NCI-H2029 (cell line): ENCODE results near the gene NEK11.

Experiments
- DNase-seq: peaks from one replicate; lab custom pipeline; 2025; lab: John Stamatoyannopoulos, UW

NEK11 gene

DNA sequence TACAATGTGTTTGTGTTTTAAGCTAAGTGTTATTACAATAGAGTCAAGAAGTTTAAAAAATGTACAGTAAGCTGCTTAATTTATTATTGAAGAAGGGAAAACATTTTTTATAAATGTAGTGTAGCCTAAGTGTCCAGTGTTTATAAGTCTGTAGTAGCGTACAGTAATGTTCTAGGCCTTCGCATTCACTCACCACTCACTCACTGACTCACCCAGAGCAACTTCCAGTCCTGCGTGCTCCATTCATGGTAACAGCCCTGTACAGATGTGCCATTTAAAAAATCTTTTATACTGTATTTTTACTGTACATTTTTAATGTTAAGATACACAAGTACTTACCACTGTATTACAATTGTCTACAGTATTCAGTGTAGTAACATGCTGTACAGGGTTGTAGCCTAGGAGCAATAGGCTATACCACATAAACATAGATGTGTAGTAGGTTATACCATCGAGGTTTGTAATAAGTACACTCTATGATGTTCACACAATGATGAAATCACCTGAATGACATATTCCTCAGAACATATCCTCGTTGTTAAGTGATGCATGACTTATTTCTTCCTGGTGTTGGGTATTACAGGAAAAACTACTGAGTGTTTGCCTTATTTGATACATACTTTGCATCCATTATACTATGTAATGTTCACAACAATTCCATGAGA, 198.3 kb downstream of the NEK11 start:
- no peak for DNase-seq

DNA sequence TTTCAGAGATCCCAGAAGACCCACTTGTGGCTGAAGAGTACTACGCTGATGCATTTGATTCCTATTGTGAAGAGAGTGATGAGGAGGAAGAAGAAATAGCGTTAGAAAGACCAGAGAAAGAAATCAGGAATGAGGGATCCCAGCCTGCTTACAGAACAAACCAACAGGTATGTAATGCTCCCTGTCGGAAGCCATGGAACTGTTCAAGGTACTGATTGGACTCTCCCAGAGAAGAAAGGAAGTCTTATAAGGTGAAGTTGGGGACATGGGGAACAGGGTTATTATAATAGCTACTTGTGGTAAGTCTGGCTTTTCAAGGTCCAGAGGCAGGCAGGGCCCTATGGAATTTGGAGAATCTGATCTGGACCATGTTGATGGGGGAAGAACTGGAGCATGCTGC, 201.8 kb downstream of the NEK11 start:
- no peak for DNase-seq

DNA sequence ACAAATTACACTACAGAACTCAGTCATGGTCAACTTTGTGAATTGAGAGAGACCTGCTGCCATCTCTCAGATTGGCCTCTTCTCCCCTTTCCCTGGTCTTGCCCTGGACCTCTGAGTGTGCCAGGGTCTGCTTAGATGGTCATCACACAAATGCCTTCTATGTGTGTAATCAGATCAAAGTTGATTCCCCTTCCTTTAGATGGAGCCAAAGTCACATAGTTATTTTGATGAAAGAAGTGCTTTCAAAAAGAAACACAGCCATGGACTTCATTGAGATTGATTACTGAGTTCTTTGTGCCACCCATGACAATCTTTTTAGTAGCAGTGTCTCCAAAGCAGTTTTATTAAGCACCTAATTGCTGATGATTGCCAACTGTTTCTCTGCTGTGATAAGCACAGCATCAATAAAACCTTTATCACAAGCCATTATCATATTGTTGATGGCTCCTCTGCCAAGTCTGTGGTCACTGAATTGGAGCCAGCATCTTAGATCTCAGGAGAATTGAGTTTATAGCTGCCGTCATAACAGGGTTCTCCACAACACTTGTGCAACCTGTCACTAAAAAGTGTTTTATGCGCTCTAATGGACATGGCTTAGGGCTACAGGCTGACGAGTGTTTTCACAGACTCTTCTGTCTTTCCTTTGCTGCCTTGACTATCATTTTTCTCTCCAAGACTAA, 205.2 kb downstream of the NEK11 start:
- no peak for DNase-seq

DNA sequence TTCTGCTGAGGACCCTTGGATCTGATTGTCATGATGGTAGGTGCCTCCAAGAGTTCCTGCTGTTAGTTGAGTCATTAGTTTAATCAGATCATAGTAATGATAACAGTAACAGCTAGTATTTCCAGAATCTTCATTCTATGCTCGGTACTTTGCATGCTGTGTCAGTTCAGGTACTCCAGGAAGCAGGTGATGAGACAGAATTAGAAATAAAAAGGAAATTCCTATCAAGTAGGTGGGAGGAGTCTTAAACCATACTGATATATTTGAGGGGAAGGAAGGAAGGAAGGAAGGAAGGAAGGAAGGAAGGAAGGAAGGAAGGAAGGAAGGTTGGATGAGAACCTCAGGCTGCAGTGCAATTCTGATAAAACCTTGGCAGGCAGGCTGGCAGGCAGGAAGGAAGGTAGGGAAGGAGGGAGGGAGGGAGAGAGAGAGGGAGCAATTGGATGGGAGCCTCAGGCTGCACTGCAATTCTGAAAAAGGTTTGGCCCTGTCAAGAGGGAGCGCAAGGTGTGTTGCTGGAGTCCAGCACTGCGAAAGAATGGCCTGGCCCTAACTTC, 206.1 kb downstream of the NEK11 start:
- DNase-seq, result no peak

DNA sequence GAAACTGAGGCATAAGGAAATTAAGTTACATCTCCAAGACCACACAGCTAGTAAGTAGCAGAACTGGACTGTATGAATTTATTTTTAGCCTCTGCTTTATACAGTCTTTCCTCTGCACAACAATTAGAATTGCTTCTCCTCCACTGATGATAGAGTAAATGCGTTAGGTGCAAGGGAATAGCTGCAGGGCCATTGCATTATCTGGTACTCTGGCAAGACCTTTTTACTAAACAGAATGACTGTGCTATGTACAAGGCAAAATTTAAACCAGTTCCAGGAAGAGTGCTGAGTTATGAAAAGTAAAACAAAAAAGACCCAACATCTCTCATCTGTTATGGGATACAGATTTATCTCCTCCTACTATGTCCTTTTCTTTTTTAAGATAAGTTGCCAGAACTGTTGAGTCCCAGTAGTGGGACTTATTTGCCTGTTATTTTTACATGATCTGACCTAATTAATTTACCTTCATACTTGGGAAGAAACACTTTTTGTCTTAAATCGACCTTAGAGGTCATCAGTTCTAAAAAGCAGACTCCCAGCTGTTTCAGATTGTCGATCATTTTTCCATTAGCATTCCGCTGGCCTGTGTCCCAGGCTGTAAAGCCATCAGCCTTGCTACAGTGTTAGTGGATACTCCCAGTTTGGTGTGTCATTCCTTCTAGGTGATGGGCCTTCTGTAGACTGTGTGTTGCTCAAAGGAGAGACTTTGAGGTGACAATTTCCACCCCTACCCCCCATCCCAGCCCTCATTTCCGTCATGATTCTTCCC, 207.4 kb downstream of the NEK11 start:
- DNase-seq, result no peak

DNA sequence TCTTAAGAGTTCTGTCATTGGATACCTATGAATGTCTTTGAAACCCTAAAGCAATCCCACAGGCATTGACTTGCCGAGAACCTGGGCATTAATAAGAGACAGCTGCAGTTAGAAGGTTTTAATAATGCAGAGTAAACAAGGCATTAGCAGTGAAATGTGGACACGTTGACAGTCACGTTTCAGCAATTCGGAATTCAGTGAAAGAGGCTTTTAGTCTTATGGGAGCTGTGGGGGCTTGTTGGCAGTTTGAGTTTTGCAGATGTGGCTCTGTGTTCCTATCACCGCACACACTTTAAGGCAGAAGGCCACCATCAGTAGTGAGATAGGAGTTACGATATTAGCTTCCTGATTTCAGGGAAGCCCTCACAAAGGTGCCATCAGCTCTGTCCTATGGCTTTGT, 209.7 kb downstream of the NEK11 start:
- no peak for DNase-seq

DNA sequence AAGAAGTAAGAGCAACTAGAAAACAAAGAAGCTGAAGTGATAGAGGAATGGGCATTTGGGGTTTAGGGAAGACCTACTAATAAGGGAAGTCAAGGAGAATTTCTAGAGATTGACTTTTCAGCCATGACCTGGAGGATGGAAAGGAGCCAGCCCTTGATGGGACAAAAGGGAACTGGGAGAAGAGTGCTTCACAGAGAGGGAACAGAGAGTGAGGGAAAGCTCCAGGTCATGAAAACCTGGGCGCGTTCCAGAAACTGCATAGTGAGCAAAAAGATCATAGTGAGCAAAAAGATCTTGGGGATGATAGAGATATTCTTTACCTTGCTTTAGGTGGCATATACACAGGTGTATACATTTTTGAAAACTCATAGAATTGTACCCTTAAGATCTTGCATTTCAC, 211.8 kb downstream of the NEK11 start:
- no peak for DNase-seq

DNA sequence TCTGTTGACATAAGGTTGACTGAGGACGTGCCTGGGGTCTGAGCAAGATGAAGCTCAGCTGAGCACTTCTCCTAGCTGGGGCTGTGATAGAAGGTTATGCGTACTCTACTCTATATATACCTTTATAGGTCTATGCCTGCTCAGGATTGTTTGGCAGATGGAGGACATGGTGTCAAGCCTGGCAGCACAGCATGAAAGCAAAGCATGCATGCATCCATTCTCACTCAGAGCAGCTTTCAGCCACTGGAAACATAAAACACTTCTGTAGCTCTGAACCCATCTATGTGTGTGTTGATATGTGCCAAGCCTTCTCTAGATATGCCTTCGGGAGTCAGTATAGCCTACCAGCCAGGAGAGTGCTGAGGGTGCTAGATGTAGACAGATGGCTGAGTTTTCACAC, 212.6 kb downstream of the NEK11 start:
- no peak for DNase-seq

DNA sequence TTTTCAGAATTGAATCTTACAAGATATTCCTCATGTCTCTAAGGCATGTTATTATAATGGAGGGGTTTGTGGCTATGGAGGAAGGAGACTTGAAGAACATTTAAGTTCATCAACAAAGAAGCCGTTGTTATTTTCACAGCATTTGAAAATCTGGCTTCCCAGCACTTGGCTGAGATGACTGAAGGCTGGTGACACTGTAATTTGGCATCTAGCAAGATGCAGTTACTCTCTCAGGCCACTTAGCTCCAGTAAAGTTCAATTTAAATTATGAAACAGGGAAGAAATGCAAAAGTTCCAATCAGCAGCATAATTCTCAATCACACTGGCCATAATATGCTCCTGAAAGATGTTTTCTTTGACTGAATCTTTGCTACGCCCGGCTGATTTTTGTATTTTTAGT, 215.5 kb downstream of the NEK11 start:
- DNase-seq, result no peak

DNA sequence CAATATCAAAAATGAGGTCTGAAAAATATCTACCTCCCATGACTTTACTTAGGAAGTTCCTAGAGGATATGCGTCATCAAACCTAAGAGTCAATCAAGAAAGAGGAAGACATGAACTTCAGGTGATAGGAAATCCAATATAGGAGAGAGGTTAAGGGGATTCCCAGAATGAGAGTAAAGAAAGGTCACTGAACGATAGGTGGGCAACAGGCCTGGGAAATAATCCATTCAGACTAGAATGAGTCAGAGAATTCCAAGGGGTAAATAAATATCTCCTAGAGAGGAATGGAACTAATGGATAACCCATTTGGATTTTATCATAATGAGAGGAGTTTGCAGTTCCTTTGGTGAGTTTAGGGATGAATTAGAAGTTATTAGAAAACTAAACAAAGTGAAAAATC, 223.8 kb downstream of the NEK11 start:
- DNase-seq, result no peak

DNA sequence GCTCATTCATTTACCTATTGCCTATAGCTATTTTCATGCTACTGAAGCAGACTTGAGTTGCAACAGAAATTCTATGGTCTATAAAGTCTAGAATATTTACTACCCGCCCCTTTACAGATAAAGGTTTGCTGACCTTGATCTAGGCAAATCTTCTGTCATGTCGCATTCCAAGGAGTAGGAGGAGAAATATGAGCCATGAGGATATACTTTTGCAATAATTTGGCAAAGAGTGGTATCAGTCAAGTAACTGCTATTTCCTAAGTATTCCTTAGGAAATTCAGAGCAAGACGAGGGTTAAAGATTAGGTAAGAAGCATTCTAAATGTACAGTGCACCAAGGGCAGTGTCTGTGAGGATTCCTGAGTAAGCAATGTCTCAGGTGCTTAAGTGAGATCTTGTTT, 233.8 kb downstream of the NEK11 start:
- DNase-seq, result no peak

DNA sequence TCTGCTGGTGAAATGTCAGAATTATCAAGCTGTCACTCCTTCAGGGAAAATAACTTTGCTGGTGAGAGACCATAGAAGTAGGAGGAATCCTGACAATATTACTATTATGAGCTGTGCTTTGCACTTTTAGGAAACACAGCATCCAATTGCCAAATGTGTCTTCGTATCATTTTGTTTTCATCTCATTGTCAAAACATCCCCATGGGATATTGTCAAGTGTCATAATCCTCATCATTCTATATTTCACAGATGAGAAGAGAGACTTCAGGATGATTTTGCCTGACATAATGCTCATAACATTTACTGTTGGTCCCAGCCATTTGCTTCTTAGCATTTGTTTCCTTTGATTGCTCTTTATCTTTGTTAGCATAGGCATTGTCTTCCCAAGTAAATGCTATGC, 234.4 kb downstream of the NEK11 start:
- DNase-seq, result no peak

DNA sequence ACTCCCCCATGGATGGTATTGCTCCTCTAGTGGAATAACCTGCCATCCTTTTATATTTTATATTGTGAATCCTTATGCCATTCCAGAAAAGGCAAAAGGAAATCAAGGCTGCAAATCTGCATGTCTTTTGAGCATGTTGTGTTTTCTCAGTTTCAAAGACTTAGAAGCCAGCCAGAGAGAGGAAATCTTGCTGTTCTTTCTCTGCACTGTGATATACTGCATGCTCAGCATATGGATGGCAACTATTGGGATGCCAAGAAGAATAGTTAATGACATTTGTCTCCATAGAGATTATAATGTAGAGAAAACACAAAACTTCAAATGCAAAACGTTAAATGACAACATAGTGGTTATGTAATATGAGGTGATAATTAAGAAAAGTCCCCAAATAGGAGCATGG, 248.9 kb downstream of the NEK11 start:
- DNase-seq, result no peak

DNA sequence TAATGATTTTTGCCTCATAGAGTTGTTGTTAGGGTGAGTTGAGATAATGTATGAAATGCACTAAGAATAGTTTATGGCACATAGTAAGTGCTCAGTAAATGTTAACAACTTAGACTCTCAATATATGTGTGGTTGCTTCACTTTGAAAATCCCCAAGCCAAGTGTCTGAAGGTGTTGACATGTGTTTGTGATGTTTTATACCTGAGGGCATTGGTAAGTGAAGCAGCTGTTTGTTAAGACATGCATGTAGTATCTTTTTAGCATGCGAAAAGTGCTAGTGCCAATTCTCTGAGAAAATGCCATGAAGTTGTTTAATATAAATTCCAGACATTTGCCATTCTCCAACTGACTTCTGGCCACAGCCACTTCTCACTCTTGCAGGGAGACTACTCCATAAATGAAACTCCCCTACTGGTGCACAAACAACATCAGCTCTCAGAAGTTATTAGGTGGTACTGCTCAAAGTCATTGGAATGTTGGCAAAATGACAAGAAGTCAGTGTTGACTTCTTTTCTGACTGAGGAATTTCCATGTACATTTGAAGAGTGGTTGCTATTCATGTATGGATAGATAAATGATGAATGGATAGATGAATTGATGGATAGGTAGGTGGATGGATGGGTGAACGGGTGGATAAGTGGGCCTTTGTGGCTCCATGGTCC, 251.3 kb downstream of the NEK11 start:
- DNase-seq, result no peak

DNA sequence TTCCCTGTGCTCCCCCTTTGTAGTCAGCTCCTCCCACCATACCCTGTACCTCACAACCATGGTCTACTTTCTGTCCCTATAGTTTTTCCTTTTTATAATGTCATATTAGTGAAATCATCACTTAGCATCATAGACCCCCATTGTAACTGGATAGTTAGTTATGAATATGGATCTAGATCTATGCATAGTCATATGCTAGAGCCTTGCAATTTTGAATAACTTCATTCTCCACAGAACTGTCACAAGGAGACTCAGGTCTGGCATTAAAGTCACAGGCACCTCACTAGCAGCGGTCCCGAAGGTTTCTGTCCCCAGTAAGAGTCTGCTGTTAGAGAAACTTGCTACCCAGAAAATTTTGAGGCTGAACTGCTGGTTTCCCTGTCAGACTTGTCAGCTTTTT, 252.9 kb downstream of the NEK11 start:
- DNase-seq, result no peak

DNA sequence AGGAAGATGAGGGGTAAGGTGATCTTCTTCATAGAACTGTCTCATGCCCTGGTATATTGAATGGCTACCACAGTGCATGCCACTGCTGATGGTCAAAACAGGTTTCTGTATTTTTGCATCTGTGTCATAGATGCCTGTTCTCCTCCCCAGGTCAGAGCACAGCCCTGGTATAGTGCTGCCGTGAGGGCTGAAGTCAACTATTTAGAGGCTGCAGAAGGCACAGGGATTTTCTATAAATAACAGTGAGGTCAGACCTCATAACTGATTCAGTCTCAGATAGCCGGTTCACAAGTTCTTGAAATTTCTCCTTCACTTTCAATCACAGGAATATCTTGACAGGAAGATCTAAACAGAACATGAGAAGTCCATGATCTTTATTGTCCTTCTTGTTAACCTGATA, 255.7 kb downstream of the NEK11 start:
- no peak for DNase-seq

DNA sequence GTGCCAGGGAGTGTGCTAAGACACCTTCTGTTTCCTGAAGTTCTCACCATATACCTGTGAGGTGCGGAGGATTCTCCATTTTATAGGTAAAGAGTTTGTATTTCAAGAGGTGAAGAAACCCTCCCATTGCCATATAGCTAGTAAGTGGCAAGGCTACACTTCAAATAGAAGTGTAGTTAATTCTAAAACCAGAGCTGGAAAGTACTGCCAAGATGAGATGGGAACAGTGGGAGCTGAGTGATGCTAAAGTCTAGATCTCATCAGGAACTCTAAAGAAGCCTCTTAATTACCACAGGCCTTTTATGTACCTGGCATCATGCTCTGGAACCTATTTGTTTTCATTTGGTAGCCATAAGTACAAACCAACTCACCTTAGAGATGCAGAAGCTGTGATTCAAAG, 256.3 kb downstream of the NEK11 start:
- no peak for DNase-seq

DNA sequence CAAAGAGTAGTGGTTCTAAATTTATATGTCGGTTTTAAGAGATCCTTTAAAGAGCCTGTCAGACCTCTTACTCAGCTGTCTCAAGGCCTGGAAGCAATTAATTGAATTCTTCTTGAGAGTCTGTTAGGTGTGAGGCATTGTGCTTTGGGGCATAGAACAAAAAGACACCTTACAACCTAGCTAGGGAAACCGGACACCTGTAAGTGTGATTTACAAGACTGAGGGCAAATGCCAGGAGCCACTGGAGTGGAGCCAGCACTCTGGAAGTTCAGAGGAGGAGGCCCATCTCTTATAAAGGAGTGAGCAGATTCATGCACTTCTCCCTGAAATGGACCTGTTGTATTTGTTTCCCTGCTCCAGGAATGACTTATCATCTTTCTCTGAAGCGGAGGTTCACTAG, 257.2 kb downstream of the NEK11 start:
- DNase-seq, result no peak

DNA sequence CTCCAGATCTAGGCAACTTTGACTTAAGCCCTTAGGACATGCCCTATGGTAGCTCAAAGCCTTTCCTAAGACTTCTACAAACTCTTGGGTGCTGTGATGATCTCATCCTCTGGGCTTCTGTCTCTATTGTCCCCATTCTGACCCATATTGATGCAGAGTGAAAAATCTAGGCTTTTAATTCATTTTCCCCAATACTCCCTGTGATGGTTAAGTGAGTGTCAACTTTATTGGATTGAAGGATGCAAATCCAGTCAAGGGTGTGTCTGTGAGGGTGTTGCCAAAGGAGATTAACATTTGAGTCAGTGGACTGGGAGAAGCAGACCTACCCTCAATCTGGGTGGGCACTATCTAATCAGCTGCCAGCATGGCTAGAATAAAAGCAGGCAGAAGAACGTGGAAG, 257.6 kb downstream of the NEK11 start:
- no peak for DNase-seq

DNA sequence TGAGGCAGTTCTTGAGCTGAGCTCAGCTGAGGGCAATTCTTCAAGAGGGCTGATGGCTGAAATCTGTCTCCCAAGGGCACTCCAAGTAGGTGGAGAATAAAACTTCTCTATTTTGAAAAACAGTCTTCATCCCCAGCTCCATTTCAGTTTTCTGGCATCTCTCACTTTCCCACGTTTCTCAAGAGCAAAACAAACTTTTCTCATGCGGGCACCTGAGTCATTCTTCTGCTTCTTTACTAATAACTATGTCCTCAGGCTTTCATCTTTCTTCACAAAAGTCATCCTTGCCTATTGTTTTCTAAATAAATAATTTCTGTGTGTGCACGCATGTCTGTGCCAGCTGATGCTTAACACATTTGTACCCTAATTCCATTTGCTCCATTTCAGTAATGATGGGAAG, 258.8 kb downstream of the NEK11 start:
- no peak for DNase-seq

DNA sequence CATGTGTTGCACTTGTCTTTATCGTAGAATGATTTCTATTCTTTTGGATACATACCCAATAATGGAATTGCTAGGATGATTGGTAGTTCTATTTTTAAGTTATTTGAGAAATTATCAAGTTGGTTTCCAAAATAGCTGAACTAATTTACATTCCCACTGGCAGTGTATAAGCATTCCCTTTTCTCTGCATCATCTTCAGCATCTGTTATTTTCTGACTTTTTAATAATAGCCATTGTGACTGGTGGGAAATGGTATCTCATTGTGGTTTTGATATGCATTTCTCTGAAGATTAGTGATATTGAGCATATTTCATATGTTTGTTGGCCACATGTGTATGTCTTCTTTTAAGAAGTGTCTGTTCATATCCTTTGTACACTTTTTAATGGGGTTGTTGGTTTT, 273.2 kb downstream of the NEK11 start:
- no peak for DNase-seq

DNA sequence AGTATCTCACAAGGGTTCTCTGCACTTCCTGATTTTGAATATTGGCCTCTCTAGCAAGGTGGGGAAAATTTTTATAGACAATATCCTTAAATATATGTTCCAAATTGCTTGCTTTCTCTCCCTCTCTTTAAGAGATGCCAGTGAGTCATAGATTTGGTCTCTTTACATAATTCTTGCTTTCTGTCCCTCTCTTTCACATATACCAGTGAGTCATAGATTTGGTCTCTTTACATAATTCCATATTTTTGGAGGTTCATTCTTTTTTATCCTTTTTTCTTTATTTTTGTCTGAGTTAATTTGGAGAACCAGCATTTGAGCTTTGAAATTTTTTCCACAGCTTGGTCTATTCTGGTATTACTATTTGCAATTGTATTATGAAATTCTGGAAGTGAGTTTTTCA, 277.2 kb downstream of the NEK11 start:
- DNase-seq, result no peak

DNA sequence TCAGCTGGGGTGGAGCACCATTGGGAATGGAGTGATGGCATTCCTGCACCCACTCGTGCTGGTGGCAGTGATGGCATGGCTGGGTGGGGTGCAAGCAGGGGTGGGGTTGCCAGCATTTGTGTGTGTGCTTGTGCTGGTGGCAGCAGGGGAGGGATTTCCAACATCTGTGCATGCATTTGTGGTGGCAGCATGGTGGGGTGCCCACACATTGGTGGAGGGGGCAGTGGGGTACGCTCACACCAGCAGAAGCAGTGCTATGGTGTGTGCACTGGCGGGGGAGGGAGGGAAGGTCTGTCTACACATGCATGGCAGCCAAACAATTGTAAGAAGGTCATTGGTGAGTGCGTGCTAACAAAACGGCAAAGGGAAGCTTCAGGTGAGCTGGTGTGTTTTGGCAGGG, 278.2 kb downstream of the NEK11 start:
- no peak for DNase-seq
